Prostate gland (tissue), 2 donors: Measurements from ENCODE around the gene ITGA8. TPM values are rescaled to one million over a fixed set of nuclear protein-coding genes. Genes with fewer than 3 reads are reported as not detected.

Experiments used
- DNase-seq: peaks from one replicate; pipeline ENCODE4 v3.0.0-alpha.2; 2019; ENCODE audit warnings: low spot score
- H3K27ac ChIP-seq, 2 donors: fragments of 200-600 bp; sonication (generic); 2 replicates each; pipeline ENCODE4 v1.5.1; 2017 to 2019
- H3K27me3 ChIP-seq: fragments of 200-600 bp; sonication (generic); replicated peaks from 2 replicates; pipeline ENCODE4 v1.5.1; 2019; ENCODE audit not compliant: insufficient read depth
- H3K36me3 ChIP-seq, 2 donors: fragments of 200-600 bp; sonication (generic); 1 replicate in 1 of 2; 2 replicates in 1 of 2; pipeline versions ENCODE4 v1.5.1 to v1.8.1; 2017 to 2019
- H3K4me1 ChIP-seq: fragments of 200-600 bp; sonication (generic); replicated peaks from 2 replicates; pipeline ENCODE4 v1.5.1; 2019
- H3K4me3 ChIP-seq, 2 donors: fragments of 200-600 bp; sonication (generic); 2 replicates each; pipeline ENCODE4 v1.5.1; 2017 to 2019
- H3K9me3 ChIP-seq: fragments of 200-600 bp; sonication (generic); 2 replicates; pipeline ENCODE4 v1.5.1; 2017
- POLR2A ChIP-seq: fragments of 450-650 bp; IDR thresholded peaks from one replicate; pipeline ENCODE4 v1.6.1; 2016; ENCODE audit warnings: antibody characterized with exemption, mild to moderate bottlenecking
- POLR2AphosphoS5 ChIP-seq: sonication (generic); formaldehyde crosslinking; IDR thresholded peaks from one replicate; pipeline ENCODE4 v1.6.1; 2017; ENCODE audit warnings: antibody characterized with exemption
- WGBS: methylation state at CpG from one replicate; pipeline ENCODE4 v1.1.5; 2018; 5-methylcytosine and 5-hydroxymethylcytosine counted together
- intact Hi-C: fragments of 100-400 bp; cut with DNase I; formaldehyde crosslinking; loops from one replicate; pipeline ENCODE4 v1.14.2; 2022
- total RNA-seq, 2 donors: library from RNA; depleted of rRNA; stranded (reverse); fragments of >200 nt; gene quantifications; one replicate each; pipeline ENCODE4 v1.1.0, GENCODE V29; 2016
- TF ChIP-seq, protein P1 (sequence below), 4 experiments: fragments of 200-600 bp in 2 of 4; fragments of 450-650 bp in 2 of 4; sonication (generic) in 2 of 4; IDR thresholded peaks; 1 replicate in 3 of 4; 2 replicates in 1 of 4; pipeline ENCODE4 v1.5.1; 2016 to 2019; ENCODE audit warnings: antibody characterized with exemption in 4 of 4, mild to moderate bottlenecking in 2 of 4, moderate library complexity in 2 of 4

ITGA8 gene
- total RNA-seq, 2 donors from 2014 or later: 10.3 to 11.2 TPM

DNA sequence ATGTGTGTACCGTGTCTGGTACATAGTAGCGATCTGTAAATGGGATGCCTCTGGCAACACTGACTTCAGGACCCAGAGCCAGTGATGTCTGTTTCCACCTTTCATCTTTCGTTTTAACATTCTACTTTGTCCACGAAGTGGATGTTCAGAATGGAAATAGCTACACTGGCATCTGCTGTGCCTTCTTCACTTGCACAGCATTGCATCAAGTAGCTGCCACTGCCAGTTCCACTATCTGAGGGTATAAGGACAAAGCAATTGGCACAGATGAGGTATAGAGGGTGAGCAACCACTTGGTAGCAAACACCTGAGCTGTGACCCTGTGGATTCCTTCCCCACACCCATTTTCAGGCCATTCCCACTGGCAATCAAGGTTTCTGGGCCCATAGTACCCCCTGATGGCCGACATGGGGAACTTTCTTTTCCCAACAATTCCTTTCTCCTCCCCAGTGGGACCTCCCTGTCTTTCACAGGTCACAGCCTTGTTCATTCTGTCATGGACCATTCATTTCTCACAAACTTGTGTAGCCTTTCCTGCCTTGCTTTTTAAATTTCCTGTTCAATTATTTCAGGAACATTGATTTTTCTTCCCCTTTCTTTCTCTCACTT is 4.0 kb downstream of the ITGA8 start:
- no peaks in the 10 kb centered on the region for H3K4me1 ChIP-seq
- no peaks in the 10 kb centered on the region for H3K36me3 ChIP-seq
- 36% methylated on average over 5 of the region's 5 CpGs for WGBS
- no peaks in the 10 kb centered on the region for H3K9me3 ChIP-seq
- peaks cover 2% of the 10 kb centered on the region for H3K27me3 ChIP-seq
- intact Hi-C loops: loop anchor here (2.0 to 5.0 kb wide), 2 partner anchors 131 to 188 kb away; no protein-coding TSS in a partner anchor
- no peak overlapping the region for H3K27ac ChIP-seq
- no peak for TF ChIP-seq POLR2AphosphoS5
- TF ChIP-seq, protein P1, sequence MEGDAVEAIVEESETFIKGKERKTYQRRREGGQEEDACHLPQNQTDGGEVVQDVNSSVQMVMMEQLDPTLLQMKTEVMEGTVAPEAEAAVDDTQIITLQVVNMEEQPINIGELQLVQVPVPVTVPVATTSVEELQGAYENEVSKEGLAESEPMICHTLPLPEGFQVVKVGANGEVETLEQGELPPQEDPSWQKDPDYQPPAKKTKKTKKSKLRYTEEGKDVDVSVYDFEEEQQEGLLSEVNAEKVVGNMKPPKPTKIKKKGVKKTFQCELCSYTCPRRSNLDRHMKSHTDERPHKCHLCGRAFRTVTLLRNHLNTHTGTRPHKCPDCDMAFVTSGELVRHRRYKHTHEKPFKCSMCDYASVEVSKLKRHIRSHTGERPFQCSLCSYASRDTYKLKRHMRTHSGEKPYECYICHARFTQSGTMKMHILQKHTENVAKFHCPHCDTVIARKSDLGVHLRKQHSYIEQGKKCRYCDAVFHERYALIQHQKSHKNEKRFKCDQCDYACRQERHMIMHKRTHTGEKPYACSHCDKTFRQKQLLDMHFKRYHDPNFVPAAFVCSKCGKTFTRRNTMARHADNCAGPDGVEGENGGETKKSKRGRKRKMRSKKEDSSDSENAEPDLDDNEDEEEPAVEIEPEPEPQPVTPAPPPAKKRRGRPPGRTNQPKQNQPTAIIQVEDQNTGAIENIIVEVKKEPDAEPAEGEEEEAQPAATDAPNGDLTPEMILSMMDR (IDR thresholded peaks at IDR 0.05): peak in 3 of 4 experiments; percentile 44 to 59 (median 50)
- DNase-seq: no peak
- H3K4me3 ChIP-seq: no peak overlapping the region

DNA sequence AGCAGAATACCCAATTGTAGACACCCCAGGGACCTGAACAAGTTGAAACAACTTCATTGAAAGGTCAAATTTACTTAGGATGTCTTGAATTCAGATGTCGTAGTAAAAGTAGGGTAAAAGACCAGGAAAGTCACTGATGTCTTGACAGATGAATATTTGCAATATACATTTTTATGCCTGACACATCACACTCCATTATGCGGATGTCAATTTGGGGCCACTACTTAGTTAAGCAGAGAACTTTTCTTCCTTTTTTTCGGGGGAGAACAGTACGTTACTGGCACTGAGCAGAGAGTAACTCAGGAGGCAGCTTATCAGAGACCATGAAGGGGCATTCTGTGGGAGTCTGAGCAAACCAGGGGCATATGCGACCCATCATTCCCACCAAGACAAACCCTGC is 4.9 kb downstream of the ITGA8 start:
- no peaks in the 10 kb centered on the region for H3K9me3 ChIP-seq
- H3K4me3 ChIP-seq: no peak overlapping the region
- no peaks in the 10 kb centered on the region for H3K36me3 ChIP-seq
- DNase-seq: no peak
- 85% methylated on average over 5 of the region's 5 CpGs for WGBS
- no peaks in the 10 kb centered on the region for H3K4me1 ChIP-seq
- TF ChIP-seq, protein P1 (IDR thresholded peaks at IDR 0.05): no peak
- TF ChIP-seq POLR2AphosphoS5 (no peak), POLR2A (no peak)
- H3K27me3 ChIP-seq: peaks cover 2% of the 10 kb centered on the region
- H3K27ac ChIP-seq: no peak overlapping the region
- intact Hi-C loops: loop anchor here (5.0 kb wide), 1 partner anchor 188 kb away; no protein-coding TSS in a partner anchor

DNA sequence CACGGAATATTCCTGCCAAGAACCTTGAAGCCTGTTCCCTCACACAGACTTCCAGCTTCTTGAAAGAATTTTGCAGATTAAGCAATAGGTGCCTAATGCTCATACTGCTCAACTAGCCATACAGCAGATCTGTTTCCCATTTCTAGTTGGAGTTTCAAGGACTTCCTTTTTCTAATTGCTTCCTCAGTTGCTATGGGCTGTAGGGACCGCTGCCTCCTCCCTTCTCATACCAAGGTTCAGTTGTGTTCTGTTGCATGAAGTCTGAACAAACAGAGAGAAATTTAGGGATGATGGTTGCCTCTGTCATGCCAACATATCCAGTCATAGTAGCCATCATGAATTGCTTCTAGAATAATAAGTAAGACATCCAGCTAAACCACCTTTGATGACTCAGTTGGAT is 6.8 kb downstream of the ITGA8 start:
- no peak overlapping the region for H3K4me3 ChIP-seq
- intact Hi-C loops: no loop called here

DNA sequence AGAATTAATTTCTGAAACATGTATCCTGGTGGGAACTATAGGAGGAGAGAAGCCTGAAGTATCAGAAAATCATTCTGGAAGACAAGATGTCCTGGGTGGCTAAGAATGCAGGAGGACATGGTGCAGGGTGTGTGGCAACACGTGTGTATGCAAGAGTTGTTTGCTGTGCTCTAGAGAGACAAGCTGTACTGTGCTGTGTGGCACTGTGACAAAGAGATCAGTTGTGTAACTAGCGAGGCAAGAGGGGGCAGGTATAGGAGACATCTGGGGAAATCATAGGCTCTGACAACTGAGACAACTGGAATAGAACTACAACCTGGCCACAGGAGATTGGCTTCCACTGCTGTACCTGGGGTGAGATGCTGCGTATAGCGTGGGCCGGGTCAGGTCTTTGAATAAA is 9.3 kb downstream of the ITGA8 start:
- H3K4me3 ChIP-seq: no peak overlapping the region
- H3K27ac ChIP-seq: no peak overlapping the region
- DNase-seq: peak; percentile 42
- intact Hi-C loops: no loop called here
- no peaks in the 10 kb centered on the region for H3K36me3 ChIP-seq
- H3K27me3 ChIP-seq: no peaks in the 10 kb centered on the region
- H3K9me3 ChIP-seq: no peaks in the 10 kb centered on the region
- WGBS: 66% methylated on average over 5 of the region's 5 CpGs
- TF ChIP-seq POLR2A (no peak), POLR2AphosphoS5 (peak; percentile 53)
- no peaks in the 10 kb centered on the region for H3K4me1 ChIP-seq

More for the DNA sequence above, 6.8 kb downstream of the ITGA8 start:
- no peak overlapping the region for H3K27ac ChIP-seq
- no peaks in the 10 kb centered on the region for H3K9me3 ChIP-seq
- TF ChIP-seq POLR2AphosphoS5: no peak
- TF ChIP-seq, protein P1 (IDR thresholded peaks at IDR 0.05): no peak
- TF ChIP-seq POLR2A: no peak
- H3K27me3 ChIP-seq: no peaks in the 10 kb centered on the region
- no peaks in the 10 kb centered on the region for H3K36me3 ChIP-seq
- WGBS: 77% methylated on average over 2 of the region's 2 CpGs
- no peak for DNase-seq
- H3K4me1 ChIP-seq: no peaks in the 10 kb centered on the region

DNA sequence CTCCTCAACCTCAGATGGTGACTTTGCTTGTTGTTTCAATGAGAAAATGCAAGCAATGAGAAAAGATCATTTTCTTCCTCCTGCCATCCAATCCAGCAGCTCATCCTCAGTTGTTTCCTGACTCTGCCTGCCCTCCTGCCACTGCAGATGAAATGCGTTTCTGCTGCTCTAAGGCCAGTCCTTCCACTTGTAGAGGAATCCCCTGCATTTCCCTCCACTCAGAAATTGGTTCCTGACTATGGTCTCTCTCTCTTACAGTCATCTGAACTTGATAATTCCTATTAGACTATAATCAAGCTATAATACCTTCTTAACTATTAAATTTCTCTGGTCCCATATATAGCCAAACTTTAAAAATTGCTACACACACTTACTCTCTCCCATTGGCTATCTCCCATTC is 14.4 kb downstream of the ITGA8 start:
- 88% methylated on average over 1 of the region's 1 CpG for WGBS
- H3K4me1 ChIP-seq: no peaks in the 10 kb centered on the region
- intact Hi-C loops: no loop called here
- H3K9me3 ChIP-seq: no peaks in the 10 kb centered on the region
- no peaks in the 10 kb centered on the region for H3K27me3 ChIP-seq
- H3K27ac ChIP-seq: no peak overlapping the region
- no peak for DNase-seq
- TF ChIP-seq POLR2AphosphoS5: no peak
- no peak for TF ChIP-seq POLR2A
- TF ChIP-seq, protein P1 (IDR thresholded peaks at IDR 0.05): no peak
- H3K4me3 ChIP-seq: no peak overlapping the region
- H3K36me3 ChIP-seq: no peaks in the 10 kb centered on the region
